HCT116 (cell line): Measurements from ENCODE around the gene UBA52.

ENCODE experiments used
- CBX3 ChIP-seq: IDR thresholded peaks from 2 replicates; pipeline ENCODE4 v1.6.1; 2012; ENCODE audit warnings: low read depth
- CEBPB ChIP-seq: IDR thresholded peaks from 2 replicates; pipeline ENCODE4 v1.6.1; 2012; ENCODE audit warnings: low read depth
- CTCF ChIP-seq, 3 experiments: fragments of 200-600 bp in 1 of 3; sonication (generic) in 1 of 3; IDR thresholded peaks in 2 of 3; conservative IDR thresholded peaks in 1 of 3; 2 replicates each; pipeline ENCODE4 v1.5.1; 2012 to 2017; ENCODE audit warnings: low read depth in 2 of 3, low read length in 2 of 3, antibody characterized with exemption in 1 of 3, borderline replicate concordance in 1 of 3, control low read depth in 1 of 3, mild to moderate bottlenecking in 1 of 3, mixed read lengths in 1 of 3, mixed run types in 1 of 3, moderate library complexity in 1 of 3; ENCODE audit not compliant: insufficient read depth in 1 of 3
- EZH2 ChIP-seq: fragments of 200-600 bp; sonication (generic); IDR thresholded peaks from 2 replicates; pipeline ENCODE4 v1.6.1; 2017; ENCODE audit warnings: antibody characterized with exemption, mixed run types
- EZH2phosphoT487 ChIP-seq: fragments of 200-600 bp; IDR thresholded peaks from 2 replicates; pipeline ENCODE4 v1.6.1; 2018; ENCODE audit warnings: antibody characterized with exemption, borderline replicate concordance
- POLR2A ChIP-seq: IDR thresholded peaks from 2 replicates; pipeline ENCODE4 v1.7.0; 2011; ENCODE audit warnings: borderline replicate concordance; ENCODE audit not compliant: insufficient read depth, insufficient read length; ENCODE audit errors: extremely low read depth
- POLR2AphosphoS5 ChIP-seq: IDR thresholded peaks from 2 replicates; pipeline ENCODE4 v1.6.1; 2011; ENCODE audit warnings: mild to moderate bottlenecking, low read depth, low read length, moderate library complexity
- RAD21 ChIP-seq: IDR thresholded peaks from 2 replicates; pipeline ENCODE4 v1.6.1; 2012; ENCODE audit warnings: low read depth, mild to moderate bottlenecking
- REST ChIP-seq: IDR thresholded peaks from 2 replicates; pipeline ENCODE4 v1.6.1; 2012; ENCODE audit warnings: low read depth
- SIN3A ChIP-seq: IDR thresholded peaks from 2 replicates; pipeline ENCODE4 v1.6.1; 2012; ENCODE audit warnings: low read depth
- ZBTB33 ChIP-seq: IDR thresholded peaks from 2 replicates; pipeline ENCODE4 v1.6.1; 2011; ENCODE audit warnings: mild to moderate bottlenecking, low read length, moderate library complexity; ENCODE audit not compliant: insufficient replicate concordance; ENCODE audit errors: extremely low read depth
- TF ChIP-seq, protein P1 (sequence below): IDR thresholded peaks from 2 replicates; pipeline ENCODE4 v1.6.1; 2012

DNA sequence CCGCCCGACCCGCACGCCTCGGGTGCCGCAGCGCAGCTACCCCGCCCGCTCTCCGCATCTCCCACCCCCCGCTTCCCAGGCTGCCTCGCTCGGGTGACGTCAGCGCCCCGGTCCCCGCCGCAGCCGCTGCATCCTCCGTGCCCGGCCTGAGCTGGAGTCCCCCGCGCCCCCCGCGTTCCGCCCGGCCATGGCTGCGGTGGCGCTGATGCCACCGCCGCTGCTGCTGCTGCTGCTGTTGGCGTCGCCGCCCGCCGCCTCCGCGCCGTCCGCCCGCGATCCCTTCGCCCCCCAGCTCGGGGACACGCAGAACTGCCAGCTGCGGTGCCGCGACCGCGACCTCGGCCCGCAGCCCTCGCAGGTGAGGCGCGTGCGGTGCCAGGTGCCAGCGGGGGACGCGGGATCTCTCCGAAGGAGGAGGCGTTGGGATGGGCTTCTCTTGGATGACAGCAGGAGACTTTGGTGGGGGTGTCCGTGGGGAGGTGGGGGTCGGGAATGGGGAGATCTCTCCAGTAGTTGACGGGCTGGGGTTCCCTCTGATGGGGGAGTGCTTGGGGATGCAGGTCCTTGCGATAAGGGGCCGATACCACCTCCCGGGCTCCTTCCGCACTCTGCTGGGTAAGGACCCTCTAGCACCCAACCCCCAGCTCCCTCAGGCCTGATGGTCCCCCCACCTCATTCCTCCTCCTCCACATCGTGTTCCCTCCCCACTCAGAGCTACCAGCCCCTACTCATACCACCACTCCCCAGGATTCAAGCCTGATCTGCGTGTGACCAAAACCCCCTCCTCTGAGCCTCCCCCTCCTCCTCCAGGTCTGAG is 41.3 kb downstream of the UBA52 start, which contains the start of gene TMEM59L:
- TF ChIP-seq RAD21, result no peak
- TF ChIP-seq CTCF (IDR thresholded peaks at IDR 0.05 in 2 of 3, conservative IDR thresholded peaks at IDR 0.05 in 1 of 3; ENCODE audit: borderline replicate concordance in 1 of 3, insufficient read depth in 1 of 3, low read depth in 2 of 3, low read length in 2 of 3), result no peak
- no peak for TF ChIP-seq CBX3
- no peak for TF ChIP-seq REST
- no peak for TF ChIP-seq POLR2A
- TF ChIP-seq ZBTB33, result no peak
- no peak for TF ChIP-seq EZH2phosphoT487
- TF ChIP-seq POLR2AphosphoS5, result no peak
- TF ChIP-seq EZH2, result no peak
- TF ChIP-seq CEBPB, result no peak
- no peak for TF ChIP-seq SIN3A
- TF ChIP-seq, protein P1, sequence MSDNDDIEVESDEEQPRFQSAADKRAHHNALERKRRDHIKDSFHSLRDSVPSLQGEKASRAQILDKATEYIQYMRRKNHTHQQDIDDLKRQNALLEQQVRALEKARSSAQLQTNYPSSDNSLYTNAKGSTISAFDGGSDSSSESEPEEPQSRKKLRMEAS, result no peak
